NB4 (cell line): ENCODE results near the gene KCNC1.

Experiments
- DNase-seq: peaks from one replicate; pipeline ENCODE4 v3.0.0; 2010; ENCODE audit warnings: low read depth
- H3K4me3 ChIP-seq: one replicate; pipeline ENCODE4 v1.5.1; 2011; ENCODE audit warnings: mild to moderate bottlenecking, low read depth, low read length, moderate library complexity
- CTCF ChIP-seq: IDR thresholded peaks from one replicate; pipeline ENCODE4 v1.5.1; 2012; ENCODE audit warnings: low read depth, low read length
- MAX ChIP-seq: IDR thresholded peaks from 2 replicates; pipeline ENCODE4 v1.6.1; 2011; ENCODE audit warnings: low read depth, low read length
- MYC ChIP-seq: IDR thresholded peaks from 2 replicates; pipeline ENCODE4 v1.6.1; 2011; ENCODE audit warnings: low read depth, low read length
- POLR2A ChIP-seq: IDR thresholded peaks from 2 replicates; pipeline ENCODE4 v1.6.1; 2011; ENCODE audit warnings: mild to moderate bottlenecking; ENCODE audit not compliant: insufficient read length; ENCODE audit errors: extremely low read depth

KCNC1 gene

GRCh38 chr11:17692931-17693330 lies 41.6 kb upstream of the KCNC1 start:
- TF ChIP-seq MYC (no peak), MAX (no peak), CTCF (no peak)
- DNase-seq, result no peak

GRCh38 chr11:17693531-17693930 lies 41.0 kb upstream of the KCNC1 start:
- no peak overlapping the region for H3K4me3 ChIP-seq
- no peak for DNase-seq
- TF ChIP-seq CTCF (no peak), POLR2A (no peak), MAX (no peak), MYC (no peak)

More at GRCh38 chr11:17692931-17693330, 41.6 kb upstream of the KCNC1 start:
- H3K4me3 ChIP-seq, result no peak overlapping the region

GRCh38 chr11:17694494-17695110 lies 40.0 kb upstream of the KCNC1 start:
- no peak for DNase-seq
- H3K4me3 ChIP-seq, result no peak overlapping the region
- TF ChIP-seq CTCF (no peak), POLR2A (no peak), MAX (no peak), MYC (no peak)

- TF ChIP-seq MYC (no peak), CTCF (no peak), MAX (no peak)
- DNase-seq, result no peak
- H3K4me3 ChIP-seq, result no peak overlapping the region
Observed at GRCh38 chr11:17695454-17696441, 38.8 kb upstream of the KCNC1 start.

- DNase-seq, result no peak
- no peak overlapping the region for H3K4me3 ChIP-seq
- no peak for TF ChIP-seq MAX
- no peak for TF ChIP-seq POLR2A
- no peak for TF ChIP-seq CTCF
- no peak for TF ChIP-seq MYC
Observed at GRCh38 chr11:17696741-17697140, 37.8 kb upstream of the KCNC1 start.
